Pulmonary artery endothelial cell (primary cell): ENCODE measurements around the gene COX6A2. TPM values are rescaled to one million over a fixed set of nuclear protein-coding genes. Genes with fewer than 3 reads are reported as not detected.
"Not testable (repeated sequence)": the region's sequence is repeated elsewhere in the genome, so short reads cannot be mapped to it uniquely, and the experiment has no call there.

Source experiments
- DNase-seq: peaks from one replicate; pipeline ENCODE4 v3.0.0-alpha.2; 2011; ENCODE audit warnings: low read depth, low spot score
- total RNA-seq: library from RNA; depleted of rRNA; stranded (reverse); fragments of >200 nt; gene quantifications from 2 replicates; pipeline ENCODE4 v1.2.3, GENCODE V29; 2014

Gene COX6A2
- total RNA-seq, 1 donor from 2014 or later, result not detected

DNA sequence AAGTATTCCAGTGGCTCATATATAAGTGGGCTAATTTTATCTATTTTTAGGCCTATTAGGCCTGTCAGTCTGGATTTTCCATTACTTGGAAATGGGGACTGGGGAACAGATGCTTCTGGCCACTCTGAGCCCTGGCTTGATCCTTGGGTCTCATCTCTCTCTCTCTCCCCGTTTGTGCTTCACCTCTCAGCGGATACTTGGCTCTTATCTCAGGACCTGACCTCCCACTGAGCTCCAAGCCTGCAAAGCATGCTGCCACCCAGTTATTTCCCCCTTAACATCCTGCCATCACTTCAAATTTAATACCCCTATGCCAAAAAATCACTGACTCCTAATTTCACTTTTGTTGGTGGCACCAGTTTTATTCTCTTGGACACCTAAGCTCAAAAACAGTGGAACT lies 10.3 kb upstream of the COX6A2 start:
- DNase-seq, result no peak

DNA sequence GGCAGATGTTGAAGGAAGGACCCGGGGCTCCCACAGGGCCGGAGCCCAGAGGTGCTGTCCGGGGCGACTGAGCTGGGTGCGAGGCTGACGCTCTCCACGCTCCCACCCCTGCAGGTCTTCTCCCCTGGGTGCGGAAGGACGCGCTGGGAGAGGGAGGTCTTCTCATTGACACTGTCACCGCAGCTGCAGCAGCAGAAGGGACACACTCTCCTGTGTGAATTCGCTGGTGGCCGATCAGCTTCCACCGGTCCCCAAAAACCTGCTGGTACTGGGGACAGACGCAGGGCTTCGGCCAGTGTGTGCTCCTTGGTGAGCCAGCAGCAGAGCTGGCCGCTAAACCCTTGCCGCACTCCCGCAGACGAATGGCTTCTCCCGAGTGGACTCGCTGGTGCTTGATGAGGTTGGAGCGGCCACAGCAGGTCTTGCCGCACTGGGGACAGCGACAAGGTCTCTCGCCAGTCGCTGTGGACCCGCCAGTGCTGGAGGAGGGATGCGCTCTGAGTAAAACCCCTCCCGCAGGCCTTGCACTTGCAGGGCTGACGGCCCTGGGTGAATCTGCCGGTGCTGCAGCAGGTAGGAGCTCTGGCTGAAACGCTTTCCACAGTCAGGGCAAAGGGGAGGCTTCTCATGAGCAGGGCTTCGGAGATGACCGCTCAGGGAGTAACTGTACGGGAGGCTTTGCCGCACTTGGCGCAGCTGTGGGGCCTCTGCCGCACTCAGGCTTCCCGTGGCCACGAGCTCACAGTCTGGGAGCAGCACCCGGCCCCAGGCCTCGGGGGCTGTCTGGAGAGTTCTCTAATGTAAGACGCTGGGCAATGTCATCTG lies 8.3 kb upstream of the COX6A2 start:
- no peak for DNase-seq

DNA sequence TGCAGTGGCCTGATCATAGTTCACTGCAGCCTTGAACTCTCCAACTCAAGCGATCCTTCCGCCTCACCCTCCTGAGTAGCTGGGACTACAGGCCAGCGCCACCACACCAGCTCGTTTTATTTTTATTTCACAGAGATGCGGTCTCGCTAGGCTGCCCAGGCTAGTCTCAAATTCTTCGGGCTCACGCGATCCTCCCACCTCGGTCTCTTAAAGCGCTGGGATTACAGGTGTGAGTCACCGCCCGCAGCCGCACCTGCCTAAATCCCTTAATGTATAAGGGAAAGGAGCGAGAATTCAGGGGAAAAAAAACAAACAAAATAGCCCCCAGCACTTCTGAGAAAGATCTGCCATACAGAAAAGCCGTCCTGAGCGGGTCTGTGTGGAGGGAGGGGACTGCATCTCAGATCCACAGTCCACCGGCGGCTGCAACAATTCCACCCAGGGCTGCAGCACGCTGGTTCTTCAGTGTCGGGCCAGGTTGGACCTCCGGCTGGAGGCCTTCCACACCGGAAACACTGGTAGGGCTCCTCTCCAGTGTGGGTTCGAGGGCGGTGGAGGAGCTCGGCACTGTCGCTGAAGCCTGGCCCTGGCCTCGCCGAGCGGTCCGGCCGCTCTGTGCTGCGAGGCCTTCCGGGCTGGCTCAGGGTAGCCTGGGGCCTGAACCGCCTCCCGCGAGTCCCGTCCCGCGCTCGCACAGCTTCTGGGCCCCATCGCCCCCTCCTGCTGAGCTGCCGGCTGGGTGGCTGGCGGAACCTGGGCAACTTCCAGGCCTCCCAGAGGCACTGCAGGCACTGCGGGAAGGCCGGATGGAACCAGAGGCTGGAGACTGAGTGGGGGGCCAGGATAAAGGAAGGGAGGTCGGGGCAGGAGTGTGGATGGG lies 7.4 kb upstream of the COX6A2 start:
- DNase-seq, result no peak

DNA sequence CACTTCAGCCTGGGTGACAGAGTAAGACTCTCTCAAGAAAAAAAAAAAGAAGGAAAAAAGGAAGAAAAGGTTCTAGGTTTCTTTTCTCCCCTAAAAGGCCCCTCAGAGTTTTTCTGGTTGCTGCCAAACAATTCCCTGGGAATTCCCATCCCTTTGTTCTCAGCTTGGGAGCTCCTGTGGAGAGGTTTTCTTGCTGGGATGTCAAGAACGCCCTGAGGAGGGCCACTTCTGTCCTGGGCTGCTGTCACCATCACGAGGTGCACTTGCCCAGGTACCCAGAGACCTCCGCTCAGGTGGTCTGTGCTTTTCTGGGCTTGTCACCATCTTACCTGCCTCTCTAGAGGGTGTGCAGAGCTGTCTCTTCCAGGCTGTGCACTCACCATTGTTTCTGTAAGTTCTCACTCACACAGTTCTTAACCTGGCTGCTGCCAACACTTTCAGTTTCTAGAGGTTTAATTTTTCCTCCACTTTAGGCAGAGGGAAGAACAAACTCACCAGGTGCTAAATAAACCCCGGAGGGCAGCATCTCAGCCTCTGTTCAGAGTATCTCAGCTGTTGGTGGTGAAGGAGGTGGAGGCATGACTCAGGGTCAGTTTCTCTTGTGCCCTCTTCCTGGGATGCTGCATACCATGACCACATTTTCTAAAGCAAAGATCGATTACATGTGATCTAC lies 2.4 kb upstream of the COX6A2 start:
- no peak for DNase-seq

DNA sequence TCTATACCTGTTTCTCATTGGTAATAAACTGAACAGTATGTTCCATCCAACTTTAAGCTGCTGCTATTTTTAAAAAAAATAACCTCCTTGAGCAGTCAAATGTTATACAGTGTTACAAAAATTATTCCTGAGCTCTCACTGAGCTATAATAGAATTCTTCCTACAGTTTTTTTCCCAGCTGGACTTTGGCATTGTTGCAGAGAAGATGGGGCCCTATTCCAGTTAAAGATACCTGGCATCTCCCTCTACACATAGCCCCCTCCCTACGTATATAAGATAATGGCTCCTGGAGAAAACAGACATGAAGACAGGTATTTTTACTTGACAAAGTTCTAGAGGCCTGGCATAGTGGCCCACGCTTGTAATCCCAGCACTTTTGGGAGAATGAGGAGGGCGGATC lies 1.6 kb upstream of the COX6A2 start:
- no peak for DNase-seq

DNA sequence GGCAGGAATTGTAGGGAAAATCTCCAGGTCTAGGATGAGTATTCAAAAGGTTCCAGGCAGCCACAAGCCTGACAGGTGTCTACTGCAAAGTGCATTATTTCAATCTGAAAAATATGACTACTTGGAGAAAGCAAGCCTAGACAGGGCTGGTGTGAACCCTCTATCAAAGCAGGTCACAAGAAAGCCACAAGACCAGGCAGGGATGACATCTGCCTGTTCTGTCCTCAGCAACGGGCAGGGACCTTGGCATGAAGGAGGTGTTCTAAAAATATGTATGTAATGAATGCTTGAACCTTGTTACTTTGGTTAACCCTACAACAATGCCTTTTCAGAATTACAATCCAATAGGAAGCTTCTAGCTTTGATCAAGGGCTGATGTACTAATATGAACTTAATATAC lies 1.2 kb upstream of the COX6A2 start:
- DNase-seq, result no peak

DNA sequence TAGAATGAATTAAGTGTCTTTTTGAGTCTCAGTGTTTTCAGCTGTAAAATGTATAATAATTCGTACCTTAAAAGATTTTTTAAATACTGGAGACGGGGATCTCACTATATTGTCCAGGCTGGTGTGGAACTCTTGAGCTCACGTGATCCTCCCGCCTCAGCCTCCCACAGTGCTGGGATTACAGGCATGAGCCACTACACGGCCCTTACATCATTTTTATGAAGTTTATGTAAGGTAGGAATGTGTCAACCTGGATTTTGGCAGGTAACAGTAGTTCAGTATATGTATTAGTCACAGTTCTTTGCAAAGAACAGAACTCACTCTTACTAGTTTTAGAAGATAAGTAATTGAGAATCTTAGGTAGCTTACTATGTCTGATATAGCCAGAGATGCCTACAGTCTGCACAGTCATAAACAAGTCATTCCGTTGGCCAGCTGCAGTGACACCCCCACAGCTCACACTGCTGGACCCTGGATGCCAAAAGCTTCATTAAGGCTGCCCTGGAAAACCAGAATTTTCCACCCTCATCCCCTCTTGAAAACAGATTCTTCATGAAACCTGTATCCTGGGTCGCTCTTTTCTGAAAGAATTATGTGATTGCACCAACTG lies 583 bp upstream of the COX6A2 start:
- DNase-seq, result no peak

DNA sequence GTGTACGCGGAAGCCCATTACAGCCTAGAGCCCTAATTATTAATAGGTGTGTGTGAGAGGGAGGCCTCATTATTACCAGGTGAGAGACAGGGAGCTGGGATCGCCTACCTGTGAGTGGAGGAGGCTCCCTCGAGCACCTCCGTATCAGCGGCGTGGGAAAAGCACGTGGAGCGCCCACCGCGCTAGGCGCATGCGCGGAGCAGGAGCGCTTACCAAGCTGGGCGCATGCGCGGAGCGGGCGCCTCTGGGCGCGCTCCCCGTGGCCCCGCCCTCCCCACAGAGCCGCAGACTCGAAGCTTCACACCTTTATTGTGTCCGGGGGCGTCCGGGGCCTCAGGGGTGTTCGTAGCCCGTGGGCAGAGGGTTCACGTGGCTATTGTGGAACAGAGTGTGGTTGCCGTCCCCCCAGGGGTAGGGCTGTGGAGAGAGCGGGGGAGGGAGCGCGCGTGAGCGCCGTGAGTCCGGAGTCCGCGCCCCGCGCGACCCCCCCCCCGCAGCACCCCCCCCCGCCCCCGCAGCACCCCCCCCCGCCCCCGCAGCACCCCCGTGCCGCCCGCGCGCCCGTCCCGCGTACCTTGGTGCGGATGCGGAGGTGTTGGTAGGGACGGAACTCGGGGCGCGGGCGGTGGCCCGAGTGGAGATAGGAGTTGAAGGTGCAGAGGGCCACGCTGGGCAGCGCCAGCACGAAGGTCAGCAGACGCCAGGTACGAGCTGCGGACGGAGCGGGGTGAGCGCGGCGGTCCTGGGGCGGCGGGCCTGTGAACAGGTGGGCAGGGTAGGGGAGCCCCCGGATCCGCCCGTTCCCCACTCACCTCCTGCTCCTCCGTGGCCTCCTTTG lies 500 bp downstream of the COX6A2 start:
- no peak for DNase-seq

DNA sequence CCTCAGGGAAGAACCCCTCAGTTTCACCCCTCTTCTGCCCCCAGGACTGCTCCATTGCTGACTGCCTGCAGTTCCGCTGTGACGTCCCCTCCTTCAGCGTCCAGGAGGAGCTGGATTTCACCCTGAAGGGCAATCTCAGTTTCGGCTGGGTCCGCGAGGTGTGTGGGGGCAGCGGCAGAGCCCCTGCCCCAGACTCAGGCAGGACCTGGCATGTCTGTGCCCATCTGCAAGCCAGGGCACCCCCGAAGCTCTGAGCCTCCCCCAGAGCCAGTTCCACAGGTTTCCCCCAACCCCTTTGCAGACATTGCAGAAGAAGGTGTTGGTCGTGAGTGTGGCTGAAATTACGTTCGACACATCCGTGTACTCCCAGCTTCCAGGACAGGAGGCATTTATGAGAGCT lies 4.4 kb downstream of the COX6A2 start:
- DNase-seq, result no peak

DNA sequence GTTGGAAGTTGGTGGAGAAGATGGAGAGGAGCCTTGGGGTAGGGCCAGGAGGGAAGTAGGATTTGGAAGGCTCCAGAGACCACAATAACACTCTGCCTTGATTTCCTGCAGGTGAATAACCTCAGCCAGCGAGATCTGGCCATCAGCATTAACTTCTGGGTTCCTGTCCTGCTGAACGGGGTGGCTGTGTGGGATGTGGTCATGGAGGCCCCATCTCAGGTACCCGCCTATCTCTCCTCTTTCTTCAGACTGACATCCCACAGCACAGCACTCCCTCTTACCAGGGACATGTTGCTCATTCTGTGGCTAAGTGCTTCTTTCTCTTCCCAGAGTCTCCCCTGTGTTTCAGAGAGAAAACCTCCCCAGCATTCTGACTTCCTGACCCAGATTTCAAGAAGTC lies 4.9 kb downstream of the COX6A2 start:
- DNase-seq, result no peak

DNA sequence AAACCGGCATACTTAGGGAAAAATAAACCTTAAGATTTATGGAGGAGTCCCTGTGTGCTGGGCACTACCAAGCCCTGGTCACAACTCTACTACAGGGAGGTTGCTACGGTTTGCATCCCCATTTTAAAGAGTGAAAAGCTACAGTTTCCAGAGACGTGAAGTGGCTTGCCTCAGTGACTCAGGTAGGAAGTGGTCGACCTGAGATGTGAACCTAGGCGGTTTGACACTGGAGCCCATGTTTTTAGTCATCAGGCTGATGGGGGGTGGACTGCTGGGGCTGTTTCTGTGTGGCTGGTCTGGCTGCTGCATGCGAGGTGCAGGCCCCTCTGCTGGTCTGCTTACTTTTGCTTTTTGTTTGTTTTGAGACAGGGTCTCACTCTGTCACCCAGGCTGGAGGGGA lies 6.6 kb downstream of the COX6A2 start:
- DNase-seq, result no peak

DNA sequence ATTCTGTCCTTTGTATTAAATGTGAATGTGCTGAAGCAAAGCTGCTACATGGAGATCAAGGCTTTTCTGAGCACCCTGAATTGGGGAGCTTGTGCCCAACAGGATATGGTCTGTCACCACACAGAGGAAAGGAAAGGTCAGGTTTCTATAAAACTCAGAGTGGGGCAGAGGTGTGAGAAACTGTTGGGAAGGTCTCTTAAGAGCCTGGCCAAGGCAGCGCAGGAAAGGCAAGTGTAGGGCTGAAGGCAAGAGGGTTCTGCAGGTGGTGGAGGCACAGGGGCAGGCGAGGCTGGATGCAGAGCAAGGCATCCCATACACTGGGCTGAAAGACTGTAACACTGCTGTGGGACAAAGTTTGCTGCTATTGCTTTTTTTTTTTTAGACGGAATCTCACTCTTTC lies 8.1 kb downstream of the COX6A2 start:
- no peak for DNase-seq

DNA sequence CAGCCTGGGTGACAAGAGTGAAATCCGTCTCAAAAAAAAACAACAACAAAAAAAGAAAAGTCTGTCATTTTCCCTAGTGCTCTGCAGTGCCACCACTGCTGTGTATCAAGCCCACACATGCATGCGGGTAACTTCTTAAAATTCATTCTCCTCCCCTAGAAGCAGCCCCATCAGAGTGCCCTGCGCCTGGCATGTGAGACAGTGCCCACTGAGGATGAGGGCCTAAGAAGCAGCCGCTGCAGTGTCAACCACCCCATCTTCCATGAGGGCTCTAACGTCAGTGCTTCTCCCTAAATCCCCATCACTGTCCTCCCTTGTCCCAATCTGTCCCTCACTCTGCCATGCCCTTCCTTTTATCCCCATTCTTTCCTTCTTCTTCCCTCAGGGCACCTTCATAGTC lies 10.2 kb downstream of the COX6A2 start:
- DNase-seq, result no peak

DNA sequence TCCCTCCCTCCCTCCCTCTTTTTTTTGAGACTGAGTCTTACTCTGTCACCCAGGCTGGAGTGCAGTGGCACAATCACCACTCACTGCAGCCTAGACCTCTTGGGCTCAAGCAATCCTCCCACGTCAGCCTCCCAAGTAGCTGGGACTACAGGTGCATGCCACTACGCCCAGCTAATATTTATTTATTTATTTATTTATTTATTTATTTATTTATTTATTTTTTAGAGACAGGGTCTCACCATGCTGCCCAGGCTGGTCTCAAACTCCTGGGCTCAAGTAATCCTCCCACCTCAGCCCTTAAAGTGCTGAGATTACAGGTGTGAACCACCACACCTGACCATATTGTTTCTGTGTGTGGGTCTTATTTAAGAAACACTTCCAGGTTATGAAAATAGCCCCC lies 11.1 kb downstream of the COX6A2 start:
- not testable (repeated sequence) for DNase-seq

DNA sequence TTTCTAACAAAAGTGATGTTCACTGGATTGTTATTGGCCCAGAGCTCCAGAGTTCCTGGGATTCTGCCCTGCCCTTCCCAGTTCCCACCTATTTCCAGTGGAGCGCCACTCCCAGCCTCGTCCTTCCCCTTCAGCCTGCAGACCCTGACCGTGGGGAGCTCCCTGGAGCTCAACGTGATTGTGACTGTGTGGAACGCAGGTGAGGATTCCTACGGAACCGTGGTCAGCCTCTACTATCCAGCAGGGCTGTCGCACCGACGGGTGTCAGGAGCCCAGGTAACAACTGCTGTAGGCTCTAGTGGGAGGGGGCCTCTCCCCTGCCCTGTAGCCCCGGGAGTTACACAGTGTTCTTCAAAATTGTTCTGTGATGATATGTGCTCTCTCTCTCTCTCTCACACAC lies 11.8 kb downstream of the COX6A2 start:
- no peak for DNase-seq

DNA sequence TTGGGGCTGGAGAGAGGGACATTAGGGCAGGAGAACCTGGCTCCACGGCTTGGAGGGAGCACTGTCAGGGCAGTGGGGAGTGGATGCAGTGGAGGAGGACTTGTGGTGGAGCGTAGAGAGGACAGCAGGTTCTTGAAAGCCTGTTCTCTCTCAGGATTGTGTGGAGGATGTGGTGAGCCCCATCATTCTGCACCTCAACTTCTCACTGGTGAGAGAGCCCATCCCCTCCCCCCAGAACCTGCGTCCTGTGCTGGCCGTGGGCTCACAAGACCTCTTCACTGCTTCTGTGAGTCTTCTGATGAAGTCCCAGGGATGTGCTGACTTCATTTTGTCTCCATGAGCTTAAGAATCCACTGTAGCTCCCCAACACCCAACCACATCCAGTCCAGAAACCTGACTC lies 13.5 kb downstream of the COX6A2 start:
- no peak for DNase-seq

DNA sequence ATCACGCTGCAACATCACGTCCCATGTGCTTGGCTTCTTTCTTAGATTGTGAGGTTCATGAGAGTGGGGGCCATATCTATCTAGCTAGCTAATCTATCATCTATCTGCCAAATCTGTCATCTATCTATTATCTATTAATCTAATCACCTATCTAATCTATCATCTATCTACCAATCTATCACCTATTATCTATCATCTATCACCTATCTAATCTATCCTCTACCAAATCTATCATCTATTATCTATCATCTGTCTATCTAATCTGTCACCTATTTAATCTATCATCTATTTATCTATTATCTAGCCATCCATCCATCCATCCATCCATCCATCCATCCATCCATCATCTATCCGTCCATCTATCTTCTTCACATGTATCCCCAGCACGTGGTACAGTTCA lies 14.2 kb downstream of the COX6A2 start:
- no peak for DNase-seq

DNA sequence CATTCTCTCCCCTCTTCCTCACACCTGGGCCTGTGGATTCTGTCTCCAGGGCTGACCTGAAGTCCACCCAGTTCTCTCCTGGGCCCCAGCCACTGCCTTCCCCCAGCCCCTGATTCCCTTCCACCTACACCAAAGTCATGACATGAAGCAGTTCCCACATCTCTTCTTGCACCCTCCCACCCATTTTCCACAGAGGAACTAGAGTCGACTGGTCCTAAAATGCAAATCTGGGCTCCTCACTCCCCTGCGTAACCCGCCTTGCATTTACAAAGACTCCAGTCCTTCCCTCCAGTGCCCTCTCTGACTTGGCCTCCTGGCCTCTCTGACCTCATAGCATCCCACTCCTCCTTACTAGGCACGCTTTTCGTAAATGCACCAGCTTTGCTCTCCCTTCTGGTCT lies 14.8 kb downstream of the COX6A2 start:
- no peak for DNase-seq

DNA sequence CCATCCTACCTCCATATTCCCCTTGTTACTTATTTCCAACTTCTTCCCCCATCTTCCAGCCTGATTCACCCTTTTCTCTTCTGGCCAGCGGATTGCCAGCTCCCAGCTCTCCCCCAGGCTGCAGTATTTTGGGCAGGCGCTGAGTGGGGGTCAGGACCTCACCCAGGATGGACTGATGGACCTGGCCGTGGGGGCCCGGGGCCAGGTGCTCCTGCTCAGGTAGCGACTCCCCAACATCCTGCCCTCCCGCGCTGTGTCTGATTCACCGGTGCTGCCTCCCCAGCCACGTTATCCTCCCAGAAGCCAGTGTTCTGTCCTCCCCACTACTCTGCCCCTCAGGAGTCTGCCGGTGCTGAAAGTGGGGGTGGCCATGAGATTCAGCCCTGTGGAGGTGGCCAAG lies 15.4 kb downstream of the COX6A2 start:
- DNase-seq, result no peak

DNA sequence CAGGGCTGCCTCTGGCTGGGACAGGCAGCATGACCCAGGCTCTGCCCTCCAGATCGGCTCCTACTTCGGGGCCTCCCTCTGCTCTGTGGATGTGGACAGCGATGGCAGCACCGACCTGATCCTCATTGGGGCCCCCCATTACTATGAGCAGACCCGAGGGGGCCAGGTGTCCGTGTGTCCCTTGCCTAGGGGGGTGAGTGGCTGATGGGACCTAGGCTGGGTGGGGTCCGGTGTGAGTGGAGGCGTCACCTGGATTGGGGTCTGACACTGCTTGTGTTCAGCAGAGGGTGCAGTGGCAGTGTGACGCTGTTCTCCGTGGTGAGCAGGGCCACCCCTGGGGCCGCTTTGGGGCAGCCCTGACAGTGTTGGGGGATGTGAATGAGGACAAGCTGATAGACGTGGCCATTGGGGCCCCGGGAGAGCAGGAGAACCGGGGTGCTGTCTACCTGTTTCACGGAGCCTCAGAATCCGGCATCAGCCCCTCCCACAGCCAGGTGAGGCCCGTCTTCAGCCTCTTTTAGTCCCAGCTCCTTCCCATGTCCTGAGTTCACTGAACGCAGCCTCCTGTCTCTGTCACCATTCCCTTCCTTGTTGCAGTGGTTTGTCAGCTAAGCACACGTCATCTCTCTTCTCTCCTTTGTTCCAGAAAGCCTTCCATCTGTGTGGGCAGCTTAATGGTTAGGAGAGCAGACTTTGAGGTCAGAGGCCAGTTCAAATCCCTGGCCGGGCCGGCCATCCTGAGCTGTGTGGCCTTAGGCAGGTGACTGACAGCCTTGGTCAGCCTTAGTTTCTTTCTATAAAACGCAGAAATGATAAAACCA lies 16.9 kb downstream of the COX6A2 start:
- DNase-seq, result no peak
